Fibroblast of lung (primary cell): ENCODE measurements around the gene CHTF18. TPM values are rescaled to one million over a fixed set of nuclear protein-coding genes. Genes with fewer than 3 reads are reported as not detected.

Experiments used
- DNase-seq, 2 donors: peaks; one replicate each; pipeline versions ENCODE4 v3.0.0 to v3.0.0-alpha.2; 2010; ENCODE audit warnings: low read depth in 2 of 2
- H2AFZ ChIP-seq: 2 replicates; pipeline ENCODE4 v1.5.1; 2012; ENCODE audit warnings: low read length, control low read depth, inconsistent platforms
- H3K27ac ChIP-seq: 2 replicates; pipeline ENCODE4 v1.5.1; 2011; ENCODE audit warnings: low read length, control low read depth; ENCODE audit not compliant: insufficient read depth
- H3K27me3 ChIP-seq: 2 replicates; pipeline ENCODE4 v1.5.1; 2011; ENCODE audit warnings: mild to moderate bottlenecking, low read length; ENCODE audit not compliant: control insufficient read depth, insufficient read depth
- H3K36me3 ChIP-seq: 2 replicates; pipeline ENCODE4 v1.5.1; 2011; ENCODE audit warnings: low read length; ENCODE audit not compliant: control insufficient read depth, insufficient read depth
- H3K4me1 ChIP-seq: 2 replicates; pipeline ENCODE4 v1.5.1; 2011; ENCODE audit warnings: low read length; ENCODE audit not compliant: control insufficient read depth, insufficient read depth; ENCODE audit errors: extremely low read depth
- H3K4me2 ChIP-seq: 2 replicates; pipeline ENCODE4 v1.5.1; 2011; ENCODE audit warnings: low read length, control low read depth; ENCODE audit not compliant: insufficient read depth; ENCODE audit errors: extremely low read depth
- H3K4me3 ChIP-seq, 4 experiments: fragments of 200-600 bp in 1 of 4; sonication (generic) in 1 of 4; replicated peaks in 1 of 4; 2 replicates each; pipeline ENCODE4 v1.5.1; 2011 to 2016; ENCODE audit warnings: low read length in 4 of 4, low read depth in 3 of 4, mild to moderate bottlenecking in 3 of 4, control low read depth in 2 of 4, inconsistent platforms in 1 of 4, mixed read lengths in 1 of 4; ENCODE audit not compliant: insufficient read depth in 1 of 4; ENCODE audit errors: control extremely low read depth in 1 of 4
- H3K79me2 ChIP-seq: 2 replicates; pipeline ENCODE4 v1.5.1; 2012; ENCODE audit warnings: mild to moderate bottlenecking, low read length, inconsistent platforms; ENCODE audit not compliant: control insufficient read depth, insufficient read depth
- H3K9ac ChIP-seq: 2 replicates; pipeline ENCODE4 v1.5.1; 2011; ENCODE audit warnings: mild to moderate bottlenecking, low read length, control low read depth; ENCODE audit not compliant: insufficient read depth
- H3K9me3 ChIP-seq: 2 replicates; pipeline ENCODE4 v1.5.1; 2012; ENCODE audit warnings: low read depth, low read length; ENCODE audit not compliant: control insufficient read depth, insufficient read depth
- H4K20me1 ChIP-seq: 2 replicates; pipeline ENCODE4 v1.5.1; 2011; ENCODE audit warnings: low read length; ENCODE audit not compliant: control insufficient read depth, insufficient read depth; ENCODE audit errors: extremely low read depth
- EZH2 ChIP-seq: IDR thresholded peaks from 2 replicates; pipeline ENCODE4 v1.5.1; 2012; ENCODE audit warnings: low read length, control low read depth, mild to moderate bottlenecking; ENCODE audit errors: missing control alignments
- polyA plus RNA-seq, 2 donors: library from polyadenylated mRNA; depleted of rRNA in 1 of 2; stranded (reverse) in 1 of 2; unstranded in 1 of 2; fragments of >200 nt; gene quantifications; 2 replicates each; pipeline ENCODE4 v1.2.1, GENCODE V29; 2011 to 2012; ENCODE audit warnings: missing spikeins in 1 of 2
- total RNA-seq: library from RNA; depleted of rRNA; stranded (reverse); fragments of >200 nt; gene quantifications from 2 replicates; pipeline ENCODE4 v1.2.1, GENCODE V29; 2014
- TF ChIP-seq, protein P1 (sequence below), 2 donors: IDR thresholded peaks in 1 of 2; conservative IDR thresholded peaks in 1 of 2; 1 replicate in 1 of 2; 2 replicates in 1 of 2; pipeline ENCODE4 v1.5.1; 2011 to 2012; ENCODE audit warnings: low read length in 2 of 2, control low read depth in 1 of 2, inconsistent platforms in 1 of 2, low read depth in 1 of 2, mild to moderate bottlenecking in 1 of 2

CHTF18 gene
- total and polyA plus RNA-seq, 2 donors (not counting 1 experiment from before 2014, with no cell fraction given): 1.1 to 4.3 TPM

DNA sequence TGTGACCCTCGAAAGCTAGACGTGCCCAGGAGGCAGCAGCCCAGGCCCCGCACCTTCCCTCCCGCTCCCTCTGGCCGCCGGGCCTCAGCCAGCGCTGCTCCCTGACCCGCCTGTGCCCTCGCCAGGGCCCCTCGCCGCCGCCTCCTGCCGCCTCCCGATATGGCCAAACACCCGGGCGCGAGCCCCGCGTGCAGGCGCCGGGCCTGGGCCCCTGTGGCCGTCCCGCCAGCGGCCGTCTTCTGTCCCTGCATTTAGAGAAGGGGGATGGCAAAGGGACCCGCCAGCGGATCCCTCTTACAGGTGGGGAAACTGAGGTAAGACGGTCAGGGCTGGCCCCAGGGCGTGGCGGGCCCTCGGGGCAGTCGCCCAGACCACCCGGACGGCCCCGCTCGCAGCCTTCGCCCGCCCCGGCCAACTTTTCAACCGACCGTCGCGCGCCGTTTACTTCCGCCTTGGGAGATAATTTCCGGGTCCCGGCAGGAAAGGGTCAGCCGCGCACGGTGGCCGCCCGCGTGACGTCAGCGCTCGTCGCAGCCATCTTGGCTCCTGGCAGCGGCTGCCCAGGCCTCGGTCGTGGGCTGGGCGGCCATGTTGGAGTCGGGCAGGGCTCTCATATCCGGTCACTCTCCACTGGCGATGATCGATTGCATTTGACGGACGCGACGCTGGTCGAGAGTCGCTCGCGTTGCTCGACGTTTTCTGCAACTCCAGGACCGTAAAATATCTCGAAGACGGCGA lies 19.1 kb downstream of the CHTF18 start:
- no peak for TF ChIP-seq EZH2
- TF ChIP-seq, protein P1, sequence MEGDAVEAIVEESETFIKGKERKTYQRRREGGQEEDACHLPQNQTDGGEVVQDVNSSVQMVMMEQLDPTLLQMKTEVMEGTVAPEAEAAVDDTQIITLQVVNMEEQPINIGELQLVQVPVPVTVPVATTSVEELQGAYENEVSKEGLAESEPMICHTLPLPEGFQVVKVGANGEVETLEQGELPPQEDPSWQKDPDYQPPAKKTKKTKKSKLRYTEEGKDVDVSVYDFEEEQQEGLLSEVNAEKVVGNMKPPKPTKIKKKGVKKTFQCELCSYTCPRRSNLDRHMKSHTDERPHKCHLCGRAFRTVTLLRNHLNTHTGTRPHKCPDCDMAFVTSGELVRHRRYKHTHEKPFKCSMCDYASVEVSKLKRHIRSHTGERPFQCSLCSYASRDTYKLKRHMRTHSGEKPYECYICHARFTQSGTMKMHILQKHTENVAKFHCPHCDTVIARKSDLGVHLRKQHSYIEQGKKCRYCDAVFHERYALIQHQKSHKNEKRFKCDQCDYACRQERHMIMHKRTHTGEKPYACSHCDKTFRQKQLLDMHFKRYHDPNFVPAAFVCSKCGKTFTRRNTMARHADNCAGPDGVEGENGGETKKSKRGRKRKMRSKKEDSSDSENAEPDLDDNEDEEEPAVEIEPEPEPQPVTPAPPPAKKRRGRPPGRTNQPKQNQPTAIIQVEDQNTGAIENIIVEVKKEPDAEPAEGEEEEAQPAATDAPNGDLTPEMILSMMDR (conservative IDR thresholded peaks at IDR 0.05 in 1 of 2, IDR thresholded peaks at IDR 0.05 in 1 of 2; ENCODE audit: low read depth in 1 of 2, low read length in 2 of 2): no peak
- Histone ChIP-seq H2AFZ (peak overlapping the region; percentile 86), H3K27ac (peak overlapping the region; percentile 83)

DNA sequence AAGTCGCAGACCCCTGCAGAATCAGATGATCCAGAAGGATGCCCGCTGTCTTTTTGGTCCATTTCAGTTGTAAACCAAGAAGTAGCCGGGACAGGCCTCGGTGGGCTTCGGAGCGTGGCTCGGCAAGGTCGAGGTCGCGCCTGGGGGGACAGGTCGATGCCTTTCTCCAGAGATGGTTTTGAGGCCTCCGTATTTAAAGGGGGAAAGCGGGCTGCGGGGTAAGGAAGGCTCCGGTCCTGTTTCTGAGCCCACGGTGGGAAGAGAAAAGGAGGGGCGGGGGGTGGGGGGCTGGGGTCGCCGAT lies 19.6 kb downstream of the CHTF18 start:
- Histone ChIP-seq H4K20me1 (no peaks in the 10 kb centered on the region), H3K9ac (no peak overlapping the region)

More for the DNA sequence above, 19.1 kb downstream of the CHTF18 start:
- Histone ChIP-seq H3K36me3 (no peaks in the 10 kb centered on the region), H3K4me3 (peak overlapping the region; percentile 63 to 81 (median 70)), H3K4me2 (peak overlapping the region; percentile 71), H4K20me1 (no peaks in the 10 kb centered on the region), H3K9me3 (no peaks in the 10 kb centered on the region), H3K4me1 (no peaks in the 10 kb centered on the region), H3K79me2 (no peaks in the 10 kb centered on the region), H3K27me3 (peaks cover 3% of the 10 kb centered on the region), H3K9ac (peak overlapping the region; percentile 84)
- DNase-seq: peak; percentile 88 to 92

DNA sequence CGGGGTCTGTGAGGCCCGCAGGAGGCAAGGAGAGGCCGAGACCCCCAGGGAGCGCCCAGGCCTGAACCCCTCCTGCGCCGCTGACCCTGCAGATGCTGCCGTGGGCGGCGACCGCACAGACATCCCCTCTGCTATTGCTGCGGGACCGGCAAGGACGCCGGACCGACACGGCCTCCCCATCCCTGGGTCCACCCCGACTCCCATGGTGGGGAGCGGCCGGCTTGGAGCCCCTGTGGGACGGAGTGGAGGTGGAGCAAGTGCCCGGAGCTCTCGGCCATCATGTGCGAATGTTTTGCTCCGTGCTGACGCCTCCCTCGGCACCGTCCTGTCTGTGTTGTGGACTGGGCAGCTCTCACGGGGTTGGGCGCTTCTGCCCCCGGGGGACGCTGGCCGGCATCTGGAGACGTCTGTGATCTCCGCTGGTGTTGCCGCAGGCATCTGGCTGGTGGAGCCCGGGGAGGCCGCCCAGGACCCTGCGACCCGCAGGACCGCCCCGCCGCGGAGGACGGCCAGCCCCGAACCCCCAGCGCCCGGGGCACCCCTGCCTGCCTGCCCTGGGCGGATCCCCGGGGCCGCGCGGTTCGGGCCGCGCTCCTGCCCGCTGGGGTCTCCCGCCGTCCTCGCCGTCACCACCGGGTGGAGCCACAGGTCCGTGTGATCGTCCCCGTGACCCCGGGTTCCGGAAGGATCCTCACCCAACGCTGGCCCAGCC lies 24.9 kb downstream of the CHTF18 start:
- Histone ChIP-seq H4K20me1 (no peaks in the 10 kb centered on the region), H3K4me1 (no peaks in the 10 kb centered on the region), H3K9me3 (no peaks in the 10 kb centered on the region), H3K4me2 (peak overlapping the region; percentile 25), H3K27ac (no peak overlapping the region), H3K9ac (no peak overlapping the region), H3K79me2 (no peaks in the 10 kb centered on the region), H3K27me3 (no peaks in the 10 kb centered on the region), H2AFZ (no peak overlapping the region), H3K4me3 (peak overlapping the region in 1 of 4 experiments; percentile 38), H3K36me3 (no peaks in the 10 kb centered on the region)
- peak in 1 of 2 donors; percentile 20 for DNase-seq
- TF ChIP-seq EZH2: no peak
- TF ChIP-seq, protein P1 (conservative IDR thresholded peaks at IDR 0.05 in 1 of 2, IDR thresholded peaks at IDR 0.05 in 1 of 2; ENCODE audit: low read depth in 1 of 2, low read length in 2 of 2): peak; percentile 46 to 54

More for the DNA sequence above, 19.6 kb downstream of the CHTF18 start:
- no peaks in the 10 kb centered on the region for H3K36me3 ChIP-seq
- H3K79me2 ChIP-seq: no peaks in the 10 kb centered on the region
- H3K27me3 ChIP-seq: peaks cover 2% of the 10 kb centered on the region
- no peak overlapping the region for H3K27ac ChIP-seq
- peak overlapping the region; percentile 66 for H3K4me2 ChIP-seq
- TF ChIP-seq, protein P1 (conservative IDR thresholded peaks at IDR 0.05 in 1 of 2, IDR thresholded peaks at IDR 0.05 in 1 of 2; ENCODE audit: low read depth in 1 of 2, low read length in 2 of 2): no peak
- no peak for TF ChIP-seq EZH2
- DNase-seq: no peak
- H3K4me3 ChIP-seq: peak overlapping the region; percentile 63 to 81 (median 70)
- no peaks in the 10 kb centered on the region for H3K9me3 ChIP-seq
- H3K4me1 ChIP-seq: no peaks in the 10 kb centered on the region
- H2AFZ ChIP-seq: peak overlapping the region; percentile 86
